Measurements from ENCODE around the gene EFCAB6. TPM values are rescaled to one million over a fixed set of nuclear protein-coding genes. Genes with fewer than 3 reads are reported as not detected.

Gene EFCAB6
- total RNA-seq, 6 experiments from 2014 or later: 0.29 to 1.5 (median 0.93) TPM

- 76% methylated on average over 13 of the region's 22 CpGs for WGBS (ENCODE audit: insufficient coverage, low coverage, low lambda C conversion rate, missing lambda C conversion rate)
- no peaks in the 10 kb centered on the region for H3K36me3 ChIP-seq
- H3K4me1 ChIP-seq: no peaks in the 10 kb centered on the region
- H3K27me3 ChIP-seq: no peaks in the 10 kb centered on the region
- no peak for TF ChIP-seq CTCF (IDR thresholded peaks at IDR 0.05)
- TF ChIP-seq POLR2A (IDR thresholded peaks at IDR 0.05): no peak
- intact Hi-C loops (cut with DNase I): no loop called here
- H3K27ac ChIP-seq: no peak overlapping the region
- ATAC-seq: peak in 1 of 4 donors; percentile 4
- DNase-seq: peak in 1 of 3 donors; percentile 39
- no peaks in the 10 kb centered on the region for H3K9me3 ChIP-seq
- no peak overlapping the region for H3K4me3 ChIP-seq
Observed at GRCh38 chr22:43500792-43501785, 311.0 kb downstream of the EFCAB6 start.

- H3K27me3 ChIP-seq: no peaks in the 10 kb centered on the region
- no peak overlapping the region for H3K4me3 ChIP-seq
- WGBS (ENCODE audit: insufficient coverage, low coverage, low lambda C conversion rate, missing lambda C conversion rate): 93% methylated on average over 1 of the region's 1 CpG
- no peak overlapping the region for H3K27ac ChIP-seq
- no peak for TF ChIP-seq POLR2A (IDR thresholded peaks at IDR 0.05)
- TF ChIP-seq CTCF (IDR thresholded peaks at IDR 0.05): no peak
- H3K36me3 ChIP-seq: no peaks in the 10 kb centered on the region
- ATAC-seq: no peak
- DNase-seq: no peak
- H3K4me1 ChIP-seq: no peaks in the 10 kb centered on the region
- no peaks in the 10 kb centered on the region for H3K9me3 ChIP-seq
- intact Hi-C loops (cut with DNase I): no loop called here
Observed at GRCh38 chr22:43498856-43499253, 313.2 kb downstream of the EFCAB6 start.

DNA sequence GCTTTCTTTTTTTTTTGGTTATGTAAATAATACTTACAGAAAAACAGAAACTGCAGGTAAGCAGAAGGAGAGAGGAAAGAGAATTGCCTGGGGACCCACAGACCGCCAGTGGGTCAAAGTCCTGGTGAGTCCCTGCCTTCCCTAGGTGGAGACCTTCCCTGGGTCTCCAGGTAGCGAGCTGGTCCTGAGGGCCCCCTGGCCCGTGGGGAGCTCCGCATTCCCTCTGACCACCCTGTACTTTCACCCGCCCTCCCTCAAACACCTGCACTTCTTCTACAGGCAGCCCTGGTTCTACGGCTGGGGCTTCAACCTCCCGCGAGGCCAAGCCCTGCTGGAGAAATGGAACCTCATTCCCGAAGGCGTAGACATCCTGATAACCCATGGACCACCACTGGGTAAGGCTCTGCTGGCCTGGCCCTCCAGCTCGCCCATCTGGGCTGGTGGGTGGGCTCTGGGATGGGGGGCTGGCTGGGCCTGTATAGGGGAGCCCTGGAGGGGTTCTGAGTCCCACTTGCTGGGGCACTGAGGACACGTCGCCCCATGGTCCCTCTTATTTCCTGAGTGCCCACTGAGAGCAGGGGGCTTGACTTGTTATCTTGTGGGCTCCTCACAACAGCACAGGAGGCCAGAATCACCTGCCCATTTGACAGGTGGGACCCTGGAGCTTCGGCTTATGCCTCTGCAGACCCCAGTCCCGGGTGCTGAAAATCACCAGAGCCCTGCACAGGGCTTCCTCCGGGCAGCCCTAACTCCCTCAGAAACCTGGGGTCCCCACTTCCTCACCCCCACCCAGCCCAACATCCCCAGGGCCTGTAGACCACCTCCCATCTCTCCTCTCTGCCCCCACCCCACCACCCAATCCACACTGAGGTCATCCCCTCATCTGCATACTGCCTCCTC, 313.9 kb downstream of the EFCAB6 start:
- TF ChIP-seq CTCF (IDR thresholded peaks at IDR 0.05): no peak
- TF ChIP-seq POLR2A (IDR thresholded peaks at IDR 0.05): no peak
- Histone ChIP-seq H3K27me3 (no peaks in the 10 kb centered on the region), H3K9me3 (no peaks in the 10 kb centered on the region), H3K27ac (no peak overlapping the region), H3K4me3 (no peak overlapping the region), H3K36me3 (no peaks in the 10 kb centered on the region), H3K4me1 (no peaks in the 10 kb centered on the region)
- WGBS (ENCODE audit: insufficient coverage, low coverage, low lambda C conversion rate, missing lambda C conversion rate): 89% methylated on average over 7 of the region's 16 CpGs
- intact Hi-C loops (cut with DNase I): no loop called here
- DNase-seq: no peak
- ATAC-seq: no peak

GRCh38 chr22:43493297-43493696, 318.8 kb downstream of the EFCAB6 start:
- H3K27me3 ChIP-seq: no peaks in the 10 kb centered on the region
- DNase-seq (no peak), ATAC-seq (no peak)
- no peaks in the 10 kb centered on the region for H3K36me3 ChIP-seq
- intact Hi-C loops (cut with DNase I): no loop called here
- no peak overlapping the region for H3K27ac ChIP-seq
- TF ChIP-seq POLR2A (IDR thresholded peaks at IDR 0.05): no peak
- no peak for TF ChIP-seq CTCF (IDR thresholded peaks at IDR 0.05)
- 100% methylated on average over 1 of the region's 5 CpGs for WGBS (ENCODE audit: insufficient coverage, low coverage, low lambda C conversion rate, missing lambda C conversion rate)
- no peaks in the 10 kb centered on the region for H3K4me1 ChIP-seq
- H3K9me3 ChIP-seq: no peaks in the 10 kb centered on the region
- H3K4me3 ChIP-seq: no peak overlapping the region

Data from right lobe of liver (tissue), 6 donors.